SK-N-SH treated with all-trans-retinoic acid at 6 μM for 48 hours (cell line): Measurements from ENCODE around the gene HIVEP2.

Experiments used
- ARNTL ChIP-seq: fragments of 450-650 bp; formaldehyde crosslinking; IDR thresholded peaks from 2 replicates; pipeline ENCODE4 v1.5.0; 2020; ENCODE audit warnings: low read depth, mild to moderate bottlenecking, moderate library complexity, borderline replicate concordance
- GLIS3 ChIP-seq: fragments of 250-450 bp; sonication (Bioruptor Pico); IDR thresholded peaks from 2 replicates; pipeline ENCODE4 v1.5.0; 2020; ENCODE audit warnings: mild to moderate bottlenecking, moderate library complexity
- OSR1 ChIP-seq: fragments of 250-450 bp; sonication (Bioruptor Pico); IDR thresholded peaks from 2 replicates; pipeline ENCODE4 v1.8.0; 2022; ENCODE audit warnings: moderate library complexity, mild to moderate bottlenecking, inconsistent platforms
- SNAI2 ChIP-seq: fragments of 250-450 bp; sonication (Bioruptor Pico); IDR thresholded peaks from 2 replicates; pipeline ENCODE4 v1.5.0; 2020; ENCODE audit warnings: mild to moderate bottlenecking, moderate library complexity
- TOX ChIP-seq: fragments of 250-450 bp; sonication (Bioruptor Pico); IDR thresholded peaks from 2 replicates; pipeline ENCODE4 v1.8.0; 2021; ENCODE audit warnings: mild to moderate bottlenecking, moderate library complexity, borderline replicate concordance

- TF ChIP-seq TOX (CRISPR knock-in tag) (no peak), GLIS3 (CRISPR knock-in tag) (no peak), OSR1 (CRISPR knock-in tag) (no peak), SNAI2 (CRISPR knock-in tag) (no peak), ARNTL (CRISPR knock-in tag) (no peak)
Observed at GRCh38 chr6:142771162-142771561, 173.8 kb downstream of the HIVEP2 start.
